HL-60 (cell line): ENCODE results near the gene MAPRE2.
A peak's percentile ranks its signal among the peaks of the same experiment; 100 is the strongest.

Experiments used
- DNase-seq, 2 experiments: peaks; one replicate each; pipeline ENCODE4 v3.0.0-alpha.2; 2010 to 2020; ENCODE audit warnings: low read depth in 1 of 2, low spot score in 1 of 2
- H3K27ac ChIP-seq: fragments of 250-450 bp; sonication (Bioruptor Pico); replicated peaks from 2 replicates; pipeline ENCODE4 v1.5.1; 2020; ENCODE audit warnings: mild to moderate bottlenecking, moderate library complexity
- H3K27me3 ChIP-seq: fragments of 250-450 bp; sonication (Bioruptor Pico); 2 replicates; pipeline ENCODE4 v1.5.1; 2021; ENCODE audit warnings: mild to moderate bottlenecking, moderate library complexity; ENCODE audit not compliant: insufficient read depth, poor library complexity, severe bottlenecking
- H3K4me3 ChIP-seq: replicated peaks from 2 replicates; pipeline ENCODE4 v1.5.1; 2011; ENCODE audit warnings: mild to moderate bottlenecking, control low read depth, low read length; ENCODE audit not compliant: insufficient read depth
- CTCF ChIP-seq: IDR thresholded peaks from one replicate; pipeline ENCODE4 v1.5.1; 2011; ENCODE audit warnings: low read length, control low read depth, inconsistent platforms; ENCODE audit not compliant: insufficient read depth
- GABPA ChIP-seq: IDR thresholded peaks from 2 replicates; pipeline ENCODE4 v1.6.1; 2012; ENCODE audit warnings: low read depth
- POLR2AphosphoS5 ChIP-seq: IDR thresholded peaks from 2 replicates; pipeline ENCODE4 v1.6.1; 2012; ENCODE audit warnings: low read depth
- SPI1 ChIP-seq: IDR thresholded peaks from 2 replicates; pipeline ENCODE4 v1.6.1; 2012; ENCODE audit warnings: low read depth, mild to moderate bottlenecking, borderline replicate concordance
- TF ChIP-seq, protein P1 (sequence below): IDR thresholded peaks from 2 replicates; pipeline ENCODE4 v1.6.1; 2012; ENCODE audit warnings: low read depth; ENCODE audit not compliant: insufficient replicate concordance

The MAPRE2 gene

GRCh38 chr18:35153609-35154272 lies 112.5 kb downstream of the MAPRE2 start:
- TF ChIP-seq GABPA (no peak), CTCF (no peak), SPI1 (peak; percentile 98), POLR2AphosphoS5 (peak; percentile 54)
- TF ChIP-seq, protein P1, sequence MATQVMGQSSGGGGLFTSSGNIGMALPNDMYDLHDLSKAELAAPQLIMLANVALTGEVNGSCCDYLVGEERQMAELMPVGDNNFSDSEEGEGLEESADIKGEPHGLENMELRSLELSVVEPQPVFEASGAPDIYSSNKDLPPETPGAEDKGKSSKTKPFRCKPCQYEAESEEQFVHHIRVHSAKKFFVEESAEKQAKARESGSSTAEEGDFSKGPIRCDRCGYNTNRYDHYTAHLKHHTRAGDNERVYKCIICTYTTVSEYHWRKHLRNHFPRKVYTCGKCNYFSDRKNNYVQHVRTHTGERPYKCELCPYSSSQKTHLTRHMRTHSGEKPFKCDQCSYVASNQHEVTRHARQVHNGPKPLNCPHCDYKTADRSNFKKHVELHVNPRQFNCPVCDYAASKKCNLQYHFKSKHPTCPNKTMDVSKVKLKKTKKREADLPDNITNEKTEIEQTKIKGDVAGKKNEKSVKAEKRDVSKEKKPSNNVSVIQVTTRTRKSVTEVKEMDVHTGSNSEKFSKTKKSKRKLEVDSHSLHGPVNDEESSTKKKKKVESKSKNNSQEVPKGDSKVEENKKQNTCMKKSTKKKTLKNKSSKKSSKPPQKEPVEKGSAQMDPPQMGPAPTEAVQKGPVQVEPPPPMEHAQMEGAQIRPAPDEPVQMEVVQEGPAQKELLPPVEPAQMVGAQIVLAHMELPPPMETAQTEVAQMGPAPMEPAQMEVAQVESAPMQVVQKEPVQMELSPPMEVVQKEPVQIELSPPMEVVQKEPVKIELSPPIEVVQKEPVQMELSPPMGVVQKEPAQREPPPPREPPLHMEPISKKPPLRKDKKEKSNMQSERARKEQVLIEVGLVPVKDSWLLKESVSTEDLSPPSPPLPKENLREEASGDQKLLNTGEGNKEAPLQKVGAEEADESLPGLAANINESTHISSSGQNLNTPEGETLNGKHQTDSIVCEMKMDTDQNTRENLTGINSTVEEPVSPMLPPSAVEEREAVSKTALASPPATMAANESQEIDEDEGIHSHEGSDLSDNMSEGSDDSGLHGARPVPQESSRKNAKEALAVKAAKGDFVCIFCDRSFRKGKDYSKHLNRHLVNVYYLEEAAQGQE, result no peak
- DNase-seq, result peak; percentile 85 to 95
- peak overlapping the region; percentile 71 for H3K27ac ChIP-seq
- H3K4me3 ChIP-seq, result 0 out of 2 replicates have a peak overlapping the region, but pooled peaks have one; percentile 14
- H3K27me3 ChIP-seq, result no peaks in the 10 kb centered on the region

DNA sequence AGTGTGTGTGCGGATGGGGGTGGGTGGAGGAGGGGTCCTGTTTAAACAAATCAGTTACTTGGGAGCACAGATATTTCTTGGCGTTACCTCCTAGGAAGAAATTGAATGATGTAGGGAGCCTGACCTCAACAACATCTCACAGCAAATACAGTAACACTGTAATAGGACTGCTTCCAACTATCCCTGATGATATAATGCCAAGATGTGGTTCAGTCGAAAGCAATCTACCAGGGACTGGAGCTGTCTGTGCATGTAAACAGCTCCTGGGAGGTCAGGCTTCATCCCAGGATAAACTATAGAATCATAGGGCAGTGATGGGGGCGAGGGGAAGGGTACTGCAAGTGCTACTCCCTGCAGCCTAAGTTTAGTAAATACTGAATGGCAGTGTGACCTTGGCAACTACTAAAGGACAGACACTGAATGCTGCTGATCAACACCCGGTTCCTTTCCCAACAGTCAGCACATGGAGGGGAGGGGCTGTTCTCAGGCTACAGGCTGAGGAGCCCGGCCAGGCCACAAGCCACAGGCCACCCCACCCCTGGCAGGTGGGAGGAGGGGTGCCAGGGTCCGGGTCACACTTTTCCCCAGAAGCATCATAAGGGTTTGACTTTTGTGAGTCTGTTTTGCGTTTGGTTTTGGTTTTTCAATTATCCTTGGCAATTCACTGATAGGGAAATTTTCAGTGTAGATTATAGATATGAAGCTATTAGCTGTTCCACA lies 114.3 kb downstream of the MAPRE2 start:
- Histone ChIP-seq H3K27ac (peak overlapping the region; percentile 71; the same call in 1 of the 2 replicates), H3K27me3 (no peaks in the 10 kb centered on the region), H3K4me3 (no peak overlapping the region)
- peak in 1 of 2 experiments; percentile 67 for DNase-seq
- no peak for TF ChIP-seq CTCF
- TF ChIP-seq POLR2AphosphoS5, result no peak
- TF ChIP-seq SPI1, result no peak
- TF ChIP-seq, protein P1, result no peak
- TF ChIP-seq GABPA, result no peak

- TF ChIP-seq SPI1, result no peak
- TF ChIP-seq CTCF, result no peak
- no peak for TF ChIP-seq POLR2AphosphoS5
Measured at GRCh38 chr18:35157181-35157580, 116.0 kb downstream of the MAPRE2 start.

More at GRCh38 chr18:35157181-35157580, 116.0 kb downstream of the MAPRE2 start:
- no peak for DNase-seq
- Histone ChIP-seq H3K27ac (no peak overlapping the region), H3K4me3 (no peak overlapping the region), H3K27me3 (no peaks in the 10 kb centered on the region)
